ENCODE measurements around the gene FAM222A. TPM values are rescaled to one million over a fixed set of nuclear protein-coding genes. Genes with fewer than 3 reads are reported as not detected.

FAM222A gene
- total RNA-seq, 2 experiments from 2014 or later: 0.70 to 1.6 TPM

DNA sequence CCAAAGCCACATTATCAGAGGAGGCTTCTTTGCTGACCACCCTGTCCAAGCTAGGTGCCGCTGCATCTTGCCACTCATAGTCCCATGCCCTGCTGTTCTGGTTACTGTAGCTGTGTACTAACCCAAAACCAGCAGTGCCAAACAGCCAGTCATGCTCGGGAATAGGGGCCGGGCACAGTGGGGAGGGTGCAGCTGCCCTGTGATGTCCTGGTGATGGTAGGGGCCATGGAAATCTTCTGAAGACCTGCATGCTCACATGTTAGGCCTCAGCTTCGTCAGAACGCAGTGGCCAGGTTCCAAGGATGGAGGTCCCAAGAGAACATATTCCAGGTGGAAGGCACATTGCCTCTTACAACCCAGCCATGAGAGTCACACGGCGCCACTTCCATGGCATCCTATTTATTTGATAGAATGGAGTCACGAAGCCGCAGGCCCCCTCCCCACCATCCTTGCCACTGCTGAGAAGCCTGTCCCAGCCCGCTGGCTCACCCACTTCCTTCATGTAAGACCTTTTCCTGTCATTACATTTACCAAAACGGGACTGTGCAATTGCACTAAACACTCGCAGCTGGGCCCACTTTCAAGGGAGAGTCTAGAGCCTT lies 48.5 kb downstream of the FAM222A start:
- CTCF ChIA-PET: interaction anchor here (0.6 to 2.3 kb wide), 3 partner anchors 13 to 165 kb away, joined by 3 to 8 read pairs (median 8); no protein-coding TSS in a partner anchor
- ATAC-seq (no peak), DNase-seq (no peak)
- Mint-ChIP-seq H3K36me3 (no peaks in the 10 kb centered on the region), H3K27ac (no peak overlapping the region), H3K9me3 (ENCODE audit: low read depth) (peaks cover 6% of the 10 kb centered on the region), H3K4me1 (peaks cover 9% of the 10 kb centered on the region), H3K4me3 (no peak overlapping the region), H3K27me3 (peaks cover 4% of the 10 kb centered on the region)

DNA sequence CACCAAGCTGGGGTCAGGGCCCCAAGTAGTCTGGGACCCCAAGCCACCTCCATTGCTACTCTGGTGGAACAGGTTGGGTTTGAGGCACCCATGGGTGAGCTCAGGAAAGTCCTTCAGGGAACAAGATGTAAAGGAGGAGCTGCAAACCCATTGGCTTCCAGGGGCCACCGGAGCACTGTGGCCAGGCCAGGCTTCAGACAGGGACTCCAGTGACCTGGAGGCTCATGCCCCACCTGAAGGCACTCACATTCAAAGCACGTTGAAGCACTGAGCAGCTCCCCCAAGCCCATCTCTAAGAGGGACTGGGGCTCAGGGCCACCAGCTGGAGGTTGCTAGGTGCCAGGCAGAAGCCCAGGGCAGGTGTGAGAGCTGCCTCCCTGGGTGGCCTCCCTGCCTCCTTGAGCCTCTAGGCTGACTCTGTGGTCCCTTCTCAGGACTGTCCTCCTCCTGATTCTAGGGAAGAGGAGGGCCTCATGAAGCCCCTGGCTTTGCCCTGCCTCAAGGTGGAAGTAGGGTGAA lies 49.1 kb downstream of the FAM222A start:
- peaks cover 4% of the 10 kb centered on the region for H3K27me3 Mint-ChIP-seq
- peaks cover 6% of the 10 kb centered on the region for H3K9me3 Mint-ChIP-seq (ENCODE audit: low read depth)
- peaks cover 9% of the 10 kb centered on the region for H3K4me1 Mint-ChIP-seq
- no peak overlapping the region for H3K4me3 Mint-ChIP-seq
- DNase-seq (no peak), ATAC-seq (peak; percentile 30)
- H3K36me3 Mint-ChIP-seq: no peaks in the 10 kb centered on the region
- peak overlapping the region; percentile 48 for H3K27ac Mint-ChIP-seq
- CTCF ChIA-PET: interaction anchor here (0.6 to 2.3 kb wide), 3 partner anchors 13 to 165 kb away, joined by 3 to 8 read pairs (median 8); no protein-coding TSS in a partner anchor

DNA sequence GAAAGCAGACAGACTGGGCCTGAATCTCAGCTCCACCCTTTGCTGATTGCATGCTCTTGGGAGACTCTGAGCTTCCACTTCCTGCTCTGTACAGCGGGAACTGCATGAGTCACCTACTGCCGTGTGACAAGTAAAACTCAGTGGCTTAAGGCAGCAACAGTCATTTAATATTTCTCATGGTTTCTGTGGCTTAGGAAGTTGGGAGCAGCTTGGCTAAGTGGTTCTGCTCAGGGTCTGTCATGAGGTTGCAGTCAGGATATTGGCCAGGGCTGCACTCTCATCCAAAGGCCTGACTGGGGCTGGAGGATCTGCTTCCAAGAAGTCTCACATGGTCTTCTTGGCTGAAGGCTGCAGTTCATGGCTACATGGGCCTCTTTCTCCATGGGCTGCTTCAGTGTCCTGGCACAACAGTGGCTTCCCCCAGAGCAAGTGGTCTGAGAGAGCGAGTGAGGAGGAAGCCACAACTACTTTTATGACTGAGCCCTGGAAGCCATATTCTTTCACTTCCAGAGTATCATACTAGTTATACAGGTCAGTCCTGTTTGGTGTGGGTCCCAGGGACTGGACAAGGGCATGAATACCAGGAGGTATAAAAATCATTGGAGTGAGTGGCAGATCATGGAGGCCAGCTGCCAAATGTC lies 49.7 kb downstream of the FAM222A start:
- Mint-ChIP-seq H3K4me1 (peaks cover 9% of the 10 kb centered on the region), H3K9me3 (ENCODE audit: low read depth) (peaks cover 6% of the 10 kb centered on the region), H3K27me3 (peaks cover 4% of the 10 kb centered on the region), H3K4me3 (no peak overlapping the region), H3K36me3 (no peaks in the 10 kb centered on the region), H3K27ac (peak overlapping the region; percentile 48)
- peak; percentile 81 for ATAC-seq
- peak; percentile 64 for DNase-seq
- CTCF ChIA-PET: interaction anchor here (0.9 to 2.3 kb wide), 3 partner anchors 12 to 335 kb away, joined by 3 to 8 read pairs (median 8); no protein-coding TSS in a partner anchor

DNA sequence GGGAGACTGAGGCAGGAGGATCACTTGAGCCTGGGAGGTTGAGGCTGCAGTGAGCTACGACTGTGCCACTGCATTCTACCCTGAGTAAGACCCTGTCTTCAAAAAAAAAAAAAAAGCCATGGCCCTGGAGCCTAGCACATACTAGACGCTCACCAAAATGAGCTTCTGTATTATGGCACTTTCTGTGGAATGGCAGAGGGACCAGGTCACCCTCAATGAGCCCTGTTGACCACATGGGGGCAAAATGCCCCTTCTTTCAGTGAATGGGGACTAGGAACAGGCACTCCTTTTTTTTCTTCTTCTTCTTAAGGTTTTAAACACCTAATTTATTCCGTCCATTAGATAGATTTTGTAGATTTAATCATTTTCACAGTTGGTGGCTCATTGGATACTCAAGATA lies 50.5 kb downstream of the FAM222A start:
- peaks cover 9% of the 10 kb centered on the region for H3K4me1 Mint-ChIP-seq
- ATAC-seq (no peak), DNase-seq (no peak)
- H3K4me3 Mint-ChIP-seq: no peak overlapping the region
- H3K27ac Mint-ChIP-seq: no peak overlapping the region
- H3K36me3 Mint-ChIP-seq: no peaks in the 10 kb centered on the region
- H3K27me3 Mint-ChIP-seq: peaks cover 4% of the 10 kb centered on the region
- CTCF ChIA-PET: interaction anchor here (0.9 to 2.3 kb wide), 4 partner anchors 11 to 336 kb away, joined by 3 to 8 read pairs (median 5); no protein-coding TSS in a partner anchor
- peaks cover 6% of the 10 kb centered on the region for H3K9me3 Mint-ChIP-seq (ENCODE audit: low read depth)

DNA sequence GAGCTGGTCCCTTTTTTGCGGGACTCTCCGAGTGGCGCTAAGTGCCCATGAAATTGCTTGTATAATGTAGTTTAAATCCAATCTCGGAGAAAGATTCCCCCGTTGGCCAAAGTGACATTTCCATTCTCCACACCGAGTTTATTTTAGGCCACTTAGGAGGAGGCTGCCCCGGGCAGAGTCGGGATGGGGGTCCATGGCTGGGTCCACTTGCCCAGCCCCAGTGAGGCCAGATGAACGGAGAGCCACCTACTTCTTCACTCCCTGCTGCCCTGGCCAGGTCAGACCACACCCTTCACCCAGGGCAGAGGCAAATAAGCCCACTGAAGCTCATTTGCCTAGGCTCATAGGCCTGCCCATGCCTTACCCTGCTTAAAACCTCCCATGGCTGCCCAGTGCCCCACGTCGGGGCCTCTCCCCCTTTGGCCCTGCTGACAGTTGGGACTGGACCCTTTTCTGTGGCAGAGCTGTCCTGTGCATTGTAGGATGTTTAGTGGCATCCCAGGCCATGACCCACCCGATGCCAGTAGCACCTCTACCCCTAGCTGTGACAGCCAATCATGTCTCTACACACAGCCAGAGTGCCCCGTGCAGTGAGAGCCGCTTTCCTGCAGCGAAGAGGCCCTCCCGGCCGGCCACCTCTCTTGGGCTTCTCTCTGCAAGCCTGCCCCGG lies 51.3 kb downstream of the FAM222A start:
- DNase-seq: no peak
- peaks cover 4% of the 10 kb centered on the region for H3K27me3 Mint-ChIP-seq
- no peak overlapping the region for H3K27ac Mint-ChIP-seq
- no peaks in the 10 kb centered on the region for H3K36me3 Mint-ChIP-seq
- peaks cover 6% of the 10 kb centered on the region for H3K9me3 Mint-ChIP-seq (ENCODE audit: low read depth)
- CTCF ChIA-PET: interaction anchor here (1.1 to 2.3 kb wide), 4 partner anchors 10 to 167 kb away, joined by 3 to 8 read pairs (median 5); no protein-coding TSS in a partner anchor
- peaks cover 9% of the 10 kb centered on the region for H3K4me1 Mint-ChIP-seq
- H3K4me3 Mint-ChIP-seq: no peak overlapping the region
- no peak for ATAC-seq

DNA sequence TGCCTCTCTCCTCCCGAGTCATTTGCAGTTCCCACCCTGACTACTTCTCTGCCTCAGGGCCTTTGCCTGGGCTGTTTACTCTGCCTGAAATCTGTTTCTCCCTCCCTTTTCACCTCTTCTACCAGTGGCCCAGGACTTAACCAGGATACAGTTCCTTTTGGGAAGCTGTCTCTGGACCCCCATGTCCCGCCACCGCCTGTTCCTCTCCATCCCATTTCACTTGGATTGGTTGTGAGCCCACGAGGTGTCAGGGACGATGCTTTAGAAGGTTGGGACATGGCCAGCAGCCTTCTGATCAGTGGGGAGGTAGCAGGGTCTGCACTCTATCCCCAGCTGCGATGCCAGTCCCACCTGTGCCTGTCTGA lies 51.8 kb downstream of the FAM222A start:
- no peak overlapping the region for H3K4me3 Mint-ChIP-seq
- H3K9me3 Mint-ChIP-seq (ENCODE audit: low read depth): peaks cover 6% of the 10 kb centered on the region
- ATAC-seq (no peak), DNase-seq (no peak)
- H3K4me1 Mint-ChIP-seq: peaks cover 9% of the 10 kb centered on the region
- no peak overlapping the region for H3K27ac Mint-ChIP-seq
- H3K36me3 Mint-ChIP-seq: no peaks in the 10 kb centered on the region
- H3K27me3 Mint-ChIP-seq: peaks cover 4% of the 10 kb centered on the region
- CTCF ChIA-PET: interaction anchor here (1.0 to 1.7 kb wide), 3 partner anchors 10 to 41 kb away, joined by 3 to 4 read pairs (median 3); no protein-coding TSS in a partner anchor

DNA sequence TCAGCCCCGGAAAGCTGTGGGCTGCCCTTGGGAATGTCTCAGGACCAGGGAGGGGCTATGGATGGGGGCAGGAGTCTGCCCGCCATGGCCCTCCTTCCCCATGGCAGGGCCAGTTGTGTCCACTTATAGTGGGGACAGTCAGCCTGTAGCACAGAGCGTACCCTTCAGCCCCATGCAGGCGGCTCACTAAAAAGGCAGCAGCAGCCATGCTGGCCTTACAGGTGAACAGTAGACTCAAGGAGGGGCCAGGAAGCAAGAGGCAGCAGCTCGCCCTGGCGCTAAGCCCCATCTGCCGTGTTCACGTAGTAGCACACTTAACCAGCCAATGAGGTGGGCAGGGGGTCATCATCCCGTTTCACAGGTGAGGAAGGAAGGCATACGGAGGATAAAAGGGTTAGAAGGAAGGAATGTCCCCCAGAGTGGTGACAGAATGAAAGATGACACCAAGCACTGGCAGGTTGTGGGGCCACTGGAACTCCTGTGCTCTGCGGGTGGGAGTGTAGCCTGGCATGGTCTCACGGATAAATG lies 52.7 kb downstream of the FAM222A start:
- peaks cover 6% of the 10 kb centered on the region for H3K9me3 Mint-ChIP-seq (ENCODE audit: low read depth)
- no peak overlapping the region for H3K27ac Mint-ChIP-seq
- no peak overlapping the region for H3K4me3 Mint-ChIP-seq
- no peak for ATAC-seq
- CTCF ChIA-PET: interaction anchor here (1.0 to 1.7 kb wide), 3 partner anchors 9 to 40 kb away, joined by 3 to 4 read pairs (median 3); no protein-coding TSS in a partner anchor
- peaks cover 9% of the 10 kb centered on the region for H3K4me1 Mint-ChIP-seq
- no peak for DNase-seq
- H3K27me3 Mint-ChIP-seq: peaks cover 4% of the 10 kb centered on the region
- no peaks in the 10 kb centered on the region for H3K36me3 Mint-ChIP-seq

DNA sequence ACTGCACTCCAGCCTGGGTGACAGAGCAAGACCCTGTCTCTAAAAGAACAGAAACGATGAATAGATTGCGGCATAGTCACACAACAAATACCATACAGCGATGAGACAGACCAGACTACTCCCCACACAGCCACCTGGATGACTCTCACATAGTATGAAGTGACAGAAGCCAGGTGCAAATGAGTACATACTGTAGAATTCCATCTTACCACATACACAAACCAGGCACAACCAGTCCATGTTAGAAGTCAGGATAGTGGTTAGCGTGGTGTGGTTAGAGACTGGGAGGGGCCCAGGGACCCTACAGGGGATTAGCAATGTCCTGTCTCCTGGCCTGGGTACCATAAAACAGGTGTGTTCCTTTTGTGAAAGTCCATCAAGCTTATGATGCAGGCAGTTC lies 53.8 kb downstream of the FAM222A start:
- CTCF ChIA-PET: interaction anchor here (1.8 kb wide), 1 partner anchor 170 kb away, joined by 4 read pairs; no protein-coding TSS in a partner anchor
- DNase-seq (no peak), ATAC-seq (no peak)
- Mint-ChIP-seq H3K27ac (no peak overlapping the region), H3K27me3 (peaks cover 4% of the 10 kb centered on the region), H3K36me3 (no peaks in the 10 kb centered on the region), H3K9me3 (ENCODE audit: low read depth) (peaks cover 6% of the 10 kb centered on the region), H3K4me1 (peaks cover 9% of the 10 kb centered on the region), H3K4me3 (no peak overlapping the region)

DNA sequence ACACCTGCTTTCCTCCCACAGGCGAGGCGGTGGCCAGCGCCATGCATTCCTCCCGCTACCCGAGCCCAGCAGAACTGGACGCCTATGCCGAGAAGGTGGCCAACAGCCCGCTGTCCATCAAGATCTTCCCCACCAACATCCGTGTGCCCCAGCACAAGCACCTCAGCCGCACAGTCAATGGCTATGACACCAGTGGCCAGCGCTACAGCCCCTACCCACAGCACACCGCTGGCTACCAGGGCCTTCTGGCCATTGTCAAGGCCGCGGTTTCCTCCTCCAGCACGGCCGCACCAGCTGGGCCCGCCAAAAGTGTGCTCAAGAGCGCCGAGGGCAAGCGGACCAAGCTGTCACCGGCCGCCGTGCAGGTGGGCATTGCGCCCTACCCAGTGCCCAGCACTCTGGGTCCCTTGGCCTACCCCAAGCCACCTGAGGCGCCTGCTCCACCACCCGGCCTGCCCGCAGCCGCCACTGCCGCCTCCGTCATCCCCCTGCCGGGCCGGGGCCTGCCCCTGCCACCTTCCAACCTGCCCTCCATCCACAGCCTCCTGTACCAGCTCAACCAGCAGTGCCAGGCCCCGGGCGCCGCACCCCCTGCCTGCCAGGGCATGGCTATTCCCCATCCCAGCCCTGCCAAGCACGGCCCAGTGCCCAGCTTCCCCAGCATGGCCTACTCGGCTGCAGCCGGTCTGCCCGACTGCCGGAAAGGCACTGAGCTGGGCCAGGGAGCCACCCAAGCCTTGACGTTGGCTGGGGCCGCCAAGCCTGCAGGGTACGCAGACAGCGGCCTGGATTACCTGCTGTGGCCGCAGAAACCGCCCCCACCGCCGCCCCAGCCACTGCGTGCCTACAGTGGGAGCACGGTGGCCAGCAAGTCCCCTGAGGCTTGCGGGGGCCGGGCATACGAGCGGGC lies 54.6 kb downstream of the FAM222A start:
- Mint-ChIP-seq H3K27me3 (peaks cover 4% of the 10 kb centered on the region), H3K9me3 (ENCODE audit: low read depth) (peaks cover 3% of the 10 kb centered on the region), H3K4me1 (peaks cover 6% of the 10 kb centered on the region), H3K4me3 (no peak overlapping the region), H3K36me3 (no peaks in the 10 kb centered on the region), H3K27ac (no peak overlapping the region)
- ATAC-seq (no peak), DNase-seq (no peak)
- CTCF ChIA-PET: interaction anchor here (1.8 kb wide), 1 partner anchor 171 kb away, joined by 4 read pairs; no protein-coding TSS in a partner anchor

DNA sequence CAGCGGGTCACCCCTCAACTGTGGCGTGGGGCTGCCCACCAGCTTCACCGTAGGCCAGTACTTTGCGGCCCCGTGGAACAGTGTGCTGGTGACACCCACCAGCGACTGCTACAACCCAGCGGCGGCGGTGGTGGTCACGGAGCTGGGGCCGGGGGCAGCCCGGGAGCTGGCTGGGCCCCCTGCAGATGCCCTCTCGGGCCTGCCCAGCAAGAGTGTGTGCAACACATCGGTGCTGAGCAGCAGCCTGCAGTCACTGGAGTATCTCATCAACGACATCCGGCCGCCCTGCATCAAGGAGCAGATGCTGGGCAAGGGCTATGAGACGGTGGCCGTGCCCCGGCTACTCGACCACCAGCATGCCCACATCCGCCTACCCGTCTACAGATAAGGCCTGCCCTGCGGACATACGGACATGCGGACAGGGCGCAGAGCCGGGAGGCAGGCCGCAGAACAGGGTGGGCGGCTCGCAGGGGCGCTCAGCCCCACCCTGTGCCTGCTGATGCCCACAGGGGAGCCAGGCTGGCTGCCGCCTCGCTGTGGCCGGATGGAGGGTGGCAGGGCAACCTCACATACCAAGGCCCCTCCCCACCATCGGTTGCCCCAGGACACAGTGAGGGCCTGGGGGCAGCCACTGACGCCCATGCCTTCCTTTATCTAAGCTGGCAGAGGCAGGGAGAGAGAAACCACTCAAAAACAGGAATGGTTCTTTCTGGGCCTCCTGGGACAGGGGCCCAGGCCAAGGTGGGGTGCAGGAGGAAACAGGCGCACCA lies 55.5 kb downstream of the FAM222A start:
- H3K27ac Mint-ChIP-seq: no peak overlapping the region
- H3K4me1 Mint-ChIP-seq: peaks cover 4% of the 10 kb centered on the region
- H3K36me3 Mint-ChIP-seq: no peaks in the 10 kb centered on the region
- ATAC-seq: no peak
- CTCF ChIA-PET: no interaction called here
- H3K4me3 Mint-ChIP-seq: no peak overlapping the region
- H3K27me3 Mint-ChIP-seq: peaks cover 9% of the 10 kb centered on the region
- no peaks in the 10 kb centered on the region for H3K9me3 Mint-ChIP-seq (ENCODE audit: low read depth)
- no peak for DNase-seq

DNA sequence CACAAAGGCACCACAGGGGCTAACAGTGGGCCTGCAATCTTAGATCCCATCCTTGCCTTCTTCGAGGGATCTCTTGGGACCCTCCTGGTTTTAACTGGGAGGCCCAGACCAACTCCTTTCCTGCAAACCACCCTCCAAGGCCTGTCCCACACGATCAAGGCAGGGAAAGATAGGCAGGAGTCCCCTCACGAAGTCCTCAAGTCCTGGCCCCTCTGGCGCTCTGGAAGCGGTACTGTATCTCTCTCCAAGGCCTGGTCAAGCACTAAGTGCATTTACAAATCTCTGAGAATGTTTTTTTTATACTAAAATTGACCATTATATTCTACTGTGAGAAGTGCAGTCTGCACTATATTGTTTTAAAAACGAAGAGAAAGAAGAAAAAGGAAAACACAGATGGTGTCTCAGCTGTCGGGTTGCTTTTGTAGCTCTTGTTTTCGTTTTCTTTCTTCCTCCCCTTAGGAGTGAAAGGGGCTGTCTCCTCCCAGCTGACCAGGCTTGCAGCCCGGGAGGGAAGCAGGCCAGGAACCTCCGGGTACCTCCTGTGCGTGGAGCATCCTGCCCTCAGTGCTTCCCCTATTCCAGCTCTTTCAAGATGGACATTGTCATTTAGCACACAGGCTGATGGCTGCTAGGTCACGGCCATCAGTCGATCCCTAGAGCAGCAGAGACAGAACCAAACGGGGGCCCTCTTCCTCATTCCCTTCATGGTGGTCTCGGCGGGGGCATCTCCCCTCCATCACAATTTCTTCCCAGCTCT lies 56.7 kb downstream of the FAM222A start:
- DNase-seq (peak; percentile 29), ATAC-seq (no peak)
- no peaks in the 10 kb centered on the region for H3K9me3 Mint-ChIP-seq (ENCODE audit: low read depth)
- H3K27ac Mint-ChIP-seq: no peak overlapping the region
- peaks cover 4% of the 10 kb centered on the region for H3K4me1 Mint-ChIP-seq
- H3K4me3 Mint-ChIP-seq: no peak overlapping the region
- no peaks in the 10 kb centered on the region for H3K36me3 Mint-ChIP-seq
- H3K27me3 Mint-ChIP-seq: peaks cover 9% of the 10 kb centered on the region
- CTCF ChIA-PET: interaction anchor here (1.2 to 1.3 kb wide), 3 partner anchors 16 to 83 kb away, joined by 3 to 4 read pairs (median 3); no protein-coding TSS in a partner anchor

All from activated CD8-positive, alpha-beta memory T cell treated with anti-CD3 and anti-CD28 coated beads, Interleukin-2, amount 10 ng/mL, durations not matched to agents 7 days and 5 days (primary cell).